NT2/D1 (cell line): ENCODE measurements around the gene RBM47.

Source experiments
- DNase-seq: peaks from one replicate; pipeline ENCODE4 v3.0.0-alpha.2; 2011; ENCODE audit warnings: low read depth, low spot score
- H3K27me3 ChIP-seq: 2 replicates; pipeline ENCODE4 v1.6.0; 2011; ENCODE audit warnings: mild to moderate bottlenecking; ENCODE audit not compliant: insufficient read length, insufficient read depth
- H3K36me3 ChIP-seq: 2 replicates; pipeline ENCODE4 v1.6.1; 2011; ENCODE audit warnings: mild to moderate bottlenecking, low read length, mixed read lengths; ENCODE audit not compliant: insufficient read depth, insufficient read length
- H3K4me1 ChIP-seq: 2 replicates; pipeline ENCODE4 v1.5.1; 2011; ENCODE audit not compliant: insufficient read depth, insufficient read length
- H3K4me3 ChIP-seq: 2 replicates; pipeline ENCODE4 v1.5.1; 2011; ENCODE audit warnings: low read depth; ENCODE audit not compliant: insufficient read length
- H3K9ac ChIP-seq: 2 replicates; pipeline ENCODE4 v1.6.0; 2011; ENCODE audit warnings: low read depth; ENCODE audit not compliant: insufficient read length
- H3K9me3 ChIP-seq: 2 replicates; pipeline ENCODE4 v1.5.1; 2011; ENCODE audit warnings: mild to moderate bottlenecking, low read length; ENCODE audit not compliant: insufficient read depth
- SUZ12 ChIP-seq: IDR thresholded peaks from 2 replicates; pipeline ENCODE4 v1.6.1; 2011; ENCODE audit not compliant: insufficient read length, insufficient read depth; ENCODE audit errors: extremely low read depth
- YY1 ChIP-seq: IDR thresholded peaks from 2 replicates; pipeline ENCODE4 v1.6.1; 2011; ENCODE audit not compliant: insufficient read length, insufficient read depth
- ZNF274 ChIP-seq: IDR thresholded peaks from 2 replicates; pipeline ENCODE4 v1.6.1; 2011; ENCODE audit warnings: mild to moderate bottlenecking, low read depth, low read length

Gene RBM47

DNA sequence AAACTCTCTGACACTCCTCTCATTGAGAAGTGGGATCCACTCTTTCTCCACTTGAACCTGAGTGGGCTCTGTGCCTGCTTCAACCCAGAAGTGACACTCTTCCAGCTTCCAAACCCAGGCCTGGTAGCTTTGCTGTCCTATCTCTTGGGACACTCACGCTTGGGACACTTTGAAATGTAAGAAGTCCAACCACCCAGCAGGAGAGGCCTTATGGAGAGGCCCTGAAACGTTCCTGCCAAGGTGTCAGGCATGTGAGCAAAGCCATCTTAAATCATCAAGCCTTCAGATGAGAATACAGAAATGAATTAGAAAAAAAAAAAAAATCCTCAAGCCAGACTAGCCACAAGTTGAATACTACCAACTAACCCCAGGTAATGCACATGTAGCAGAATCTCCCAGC is 30.2 kb downstream of the RBM47 start:
- no peak for TF ChIP-seq YY1
- TF ChIP-seq ZNF274: no peak
- no peak for TF ChIP-seq SUZ12
- Histone ChIP-seq H3K27me3 (no peaks in the 10 kb centered on the region), H3K36me3 (no peaks in the 10 kb centered on the region), H3K9me3 (no peaks in the 10 kb centered on the region), H3K9ac (no peak overlapping the region), H3K4me1 (no peaks in the 10 kb centered on the region), H3K4me3 (no peak overlapping the region)
- DNase-seq: no peak

DNA sequence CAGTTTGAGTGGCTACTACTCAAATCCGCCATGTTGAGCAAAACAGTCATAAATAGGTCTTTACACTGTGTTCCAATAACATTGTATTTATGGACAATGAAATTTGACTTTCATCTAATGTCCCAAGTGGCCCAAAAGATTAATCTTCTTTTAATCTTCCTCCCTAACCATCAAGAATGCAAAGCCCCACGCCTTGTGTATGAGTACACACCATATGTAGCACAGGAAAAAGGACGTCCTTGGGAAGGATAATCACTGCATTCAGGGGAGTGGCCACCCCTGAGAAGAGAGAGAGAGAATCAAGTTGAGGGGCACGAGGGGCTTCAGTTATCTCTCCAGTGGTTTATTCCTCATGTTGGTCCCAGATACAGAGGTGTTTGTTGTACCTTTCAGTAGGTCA is 33.1 kb downstream of the RBM47 start:
- Histone ChIP-seq H3K9me3 (no peaks in the 10 kb centered on the region), H3K4me1 (no peaks in the 10 kb centered on the region), H3K27me3 (no peaks in the 10 kb centered on the region), H3K4me3 (no peak overlapping the region), H3K9ac (no peak overlapping the region), H3K36me3 (no peaks in the 10 kb centered on the region)
- TF ChIP-seq YY1 (no peak), ZNF274 (no peak), SUZ12 (no peak)
- DNase-seq: no peak

DNA sequence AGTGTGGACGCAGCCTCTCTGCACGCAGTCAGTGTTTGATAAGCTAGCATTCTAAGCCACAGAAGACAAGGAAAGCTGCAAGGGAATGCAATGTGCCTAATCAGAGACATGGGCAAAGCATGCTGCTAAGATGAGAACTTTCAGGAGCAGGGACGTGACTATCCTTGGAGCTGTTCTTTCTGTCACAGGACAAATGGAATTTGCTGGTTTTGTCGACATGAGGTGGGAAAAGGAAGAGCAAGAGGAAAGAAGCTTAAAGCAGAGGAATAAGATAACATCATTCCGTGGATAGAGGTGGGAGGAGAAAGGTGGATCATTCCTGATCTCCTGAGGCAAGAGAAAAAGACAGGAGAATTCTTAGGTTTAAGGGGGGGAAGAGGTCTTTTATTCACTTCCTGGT is 33.7 kb downstream of the RBM47 start:
- Histone ChIP-seq H3K9me3 (no peaks in the 10 kb centered on the region), H3K9ac (no peak overlapping the region), H3K4me3 (no peak overlapping the region), H3K4me1 (no peaks in the 10 kb centered on the region), H3K36me3 (no peaks in the 10 kb centered on the region), H3K27me3 (no peaks in the 10 kb centered on the region)
- TF ChIP-seq SUZ12 (no peak), ZNF274 (no peak), YY1 (no peak)
- no peak for DNase-seq

DNA sequence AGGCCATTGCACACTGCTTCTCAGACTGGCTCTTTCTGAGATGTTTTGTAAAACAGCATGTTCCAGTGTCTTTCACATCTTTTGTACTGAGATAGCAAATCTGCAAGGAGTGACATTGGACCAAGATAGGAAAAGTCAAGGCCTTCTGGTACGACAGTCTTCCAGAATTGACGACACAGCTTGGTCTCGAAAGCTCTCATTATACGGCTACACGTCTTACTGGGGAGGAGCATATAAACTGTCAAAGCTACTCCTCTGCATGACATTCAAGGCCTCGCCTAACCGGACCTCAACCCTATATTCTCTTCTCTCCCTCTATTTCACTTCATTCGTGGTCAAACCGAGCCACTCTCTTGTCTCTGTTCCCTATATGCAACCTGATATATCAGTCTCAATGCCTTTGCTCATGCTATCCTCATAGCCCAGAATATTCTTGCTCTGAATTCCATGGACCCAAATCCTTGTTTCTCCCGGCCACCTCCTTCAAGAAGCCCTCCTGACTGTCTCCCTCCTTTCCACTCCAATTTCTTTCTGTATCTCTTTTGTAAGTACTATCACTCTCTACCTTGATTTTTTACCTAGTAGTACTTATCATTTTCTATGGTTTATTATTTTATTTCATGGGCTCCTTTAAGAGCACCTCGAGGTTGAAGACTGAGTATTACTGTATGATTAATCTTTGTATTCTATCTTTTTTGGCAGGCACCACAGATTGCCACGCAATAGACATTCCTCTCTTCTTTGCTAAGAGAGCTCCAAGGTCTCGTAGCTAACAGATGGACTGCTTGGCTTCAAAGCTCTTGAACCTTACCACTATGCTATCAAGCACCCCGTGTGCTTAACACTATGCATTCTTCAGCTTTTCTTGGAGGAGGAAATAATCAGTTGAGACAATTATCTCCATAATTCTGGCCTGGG is 35.1 kb downstream of the RBM47 start:
- no peaks in the 10 kb centered on the region for H3K9me3 ChIP-seq
- no peak overlapping the region for H3K4me3 ChIP-seq
- H3K9ac ChIP-seq: no peak overlapping the region
- no peak for DNase-seq
- TF ChIP-seq SUZ12 (no peak), YY1 (no peak), ZNF274 (no peak)
- H3K4me1 ChIP-seq: no peaks in the 10 kb centered on the region
- H3K27me3 ChIP-seq: no peaks in the 10 kb centered on the region
- H3K36me3 ChIP-seq: no peaks in the 10 kb centered on the region

- Histone ChIP-seq H3K27me3 (no peaks in the 10 kb centered on the region), H3K9me3 (no peaks in the 10 kb centered on the region), H3K36me3 (no peaks in the 10 kb centered on the region), H3K9ac (no peak overlapping the region), H3K4me3 (no peak overlapping the region), H3K4me1 (no peaks in the 10 kb centered on the region)
- no peak for DNase-seq
- TF ChIP-seq ZNF274: no peak
- TF ChIP-seq YY1: no peak
Measured at GRCh38 chr4:40592034-40592433, 37.6 kb downstream of the RBM47 start.

DNA sequence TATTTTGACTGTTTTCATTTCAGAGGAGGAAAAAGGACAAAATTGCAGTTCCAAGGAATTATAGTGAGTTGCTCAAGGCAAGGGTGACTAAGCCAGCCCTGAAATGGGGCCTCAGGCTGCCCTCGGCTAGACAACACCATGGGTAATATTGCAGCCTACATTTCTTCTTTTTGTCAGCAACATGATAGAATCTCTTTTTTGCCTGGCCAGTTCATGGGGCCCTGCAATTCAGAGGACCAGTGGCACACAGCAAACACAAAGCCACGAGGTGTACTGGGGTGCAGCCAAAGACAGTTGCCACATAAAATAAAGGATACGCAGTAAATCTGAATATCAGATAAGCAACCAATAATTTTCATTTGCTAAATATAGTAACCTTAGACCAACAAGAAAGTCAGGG is 41.8 kb downstream of the RBM47 start:
- Histone ChIP-seq H3K4me1 (no peaks in the 10 kb centered on the region), H3K9ac (no peak overlapping the region), H3K27me3 (no peaks in the 10 kb centered on the region), H3K36me3 (no peaks in the 10 kb centered on the region), H3K9me3 (no peaks in the 10 kb centered on the region), H3K4me3 (no peak overlapping the region)
- DNase-seq: no peak
- no peak for TF ChIP-seq ZNF274
- TF ChIP-seq YY1: no peak
- TF ChIP-seq SUZ12: no peak

GRCh38 chr4:40587351-40587750 is 42.3 kb downstream of the RBM47 start:
- H3K4me3 ChIP-seq: no peak overlapping the region
- no peaks in the 10 kb centered on the region for H3K4me1 ChIP-seq
- TF ChIP-seq YY1: no peak
- H3K9ac ChIP-seq: no peak overlapping the region
- no peak for DNase-seq
- H3K36me3 ChIP-seq: no peaks in the 10 kb centered on the region
- H3K9me3 ChIP-seq: no peaks in the 10 kb centered on the region
- H3K27me3 ChIP-seq: no peaks in the 10 kb centered on the region

- H3K9me3 ChIP-seq: no peaks in the 10 kb centered on the region
- no peak overlapping the region for H3K9ac ChIP-seq
- no peaks in the 10 kb centered on the region for H3K27me3 ChIP-seq
- no peaks in the 10 kb centered on the region for H3K4me1 ChIP-seq
- no peak for DNase-seq
- TF ChIP-seq ZNF274 (no peak), YY1 (no peak), SUZ12 (no peak)
- no peaks in the 10 kb centered on the region for H3K36me3 ChIP-seq
- no peak overlapping the region for H3K4me3 ChIP-seq
Measured at GRCh38 chr4:40586729-40587128, 42.9 kb downstream of the RBM47 start.
